ENCODE data around the gene SFT2D3. TPM values are rescaled to one million over a fixed set of nuclear protein-coding genes. Genes with fewer than 3 reads are reported as not detected.

Gene SFT2D3
- total RNA-seq, 1 experiment from 2014 or later: 3.1 TPM

DNA sequence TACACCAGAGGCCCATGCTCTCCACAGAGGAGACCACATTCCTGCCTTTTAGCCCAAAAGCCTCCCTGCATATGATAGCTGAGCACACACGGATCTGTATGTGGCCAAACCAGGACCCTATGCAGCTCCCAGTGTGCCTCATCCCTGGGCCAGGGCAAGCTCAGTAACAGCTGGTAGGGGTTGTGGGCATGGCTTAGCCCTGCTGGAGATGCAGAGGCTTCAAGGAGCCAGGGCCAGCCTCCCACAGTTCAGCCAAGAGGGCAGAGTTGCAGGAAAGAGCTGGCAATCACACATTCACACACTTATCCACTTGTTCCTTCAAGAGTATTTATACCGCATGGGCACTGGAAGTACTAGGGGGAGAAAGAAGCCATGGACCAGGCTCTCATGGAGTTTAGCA is 24.4 kb upstream of the SFT2D3 start:
- ChIA-PET POLR2A (no interaction called here), CTCF (interaction anchor here (0.6 to 0.9 kb wide), 2 partner anchors 19 to 480 kb away, joined by 3 read pairs; no protein-coding TSS in a partner anchor), RAD21 (ENCODE audit: low non-redundant PET in 1 of 2, low total read pairs in 2 of 2, uncharacterized antibody in 2 of 2, unreplicated experiment in 2 of 2) (no interaction called here)
- BruUV-seq (replicated peaks): no TSS peak
- no peak overlapping the region for H3K4me3 ChIP-seq (replicated peaks in 1 of 2; ENCODE audit: low read depth in 1 of 2, low read length in 2 of 2)
- no peak overlapping the region for H3K4me2 ChIP-seq (ENCODE audit: low read length)
- H3K27ac ChIP-seq (ENCODE audit: low read depth, low read length): no peak overlapping the region
- ATAC-seq (no peak), DNase-seq (ENCODE audit: low read depth, low spot score) (no peak)
- peaks cover 0 to 15% of the 10 kb centered on the region in 2 experiments; a peak in 2 of 4 replicates for H3K4me1 ChIP-seq (ENCODE audit: control insufficient read depth in 1 of 2, insufficient read depth in 2 of 2, low read length in 2 of 2)
- H3K79me2 ChIP-seq (ENCODE audit: insufficient read depth, low read length): no peaks in the 10 kb centered on the region
- no peaks in the 10 kb centered on the region for H3K9me2 ChIP-seq (ENCODE audit: insufficient read depth)
- H2AFZ ChIP-seq (ENCODE audit: low read depth, low read length, poor library complexity, severe bottlenecking): no peak overlapping the region
- TF ChIP-seq RAD21 (IDR thresholded peaks at IDR 0.05; ENCODE audit: low read depth) (no peak), YY1 (IDR thresholded peaks at IDR 0.05; ENCODE audit: extremely low read depth, insufficient replicate concordance, low read depth, low read length) (no peak), JUND (IDR thresholded peaks at IDR 0.05) (no peak), EGR1 (IDR thresholded peaks at IDR 0.05; ENCODE audit: low read depth) (no peak), CEBPB (IDR thresholded peaks at IDR 0.05; ENCODE audit: low read depth) (no peak), SIN3A (IDR thresholded peaks at IDR 0.05; ENCODE audit: low read depth) (no peak), POLR2A (IDR thresholded peaks at IDR 0.05; ENCODE audit: borderline replicate concordance, extremely low read depth, insufficient read depth, insufficient read length) (no peak), ZNF274 (IDR thresholded peaks at IDR 0.05; ENCODE audit: low read depth, low read length) (no peak), FOSL1 (IDR thresholded peaks at IDR 0.05; ENCODE audit: low read depth) (no peak), EZH2 (IDR thresholded peaks at IDR 0.05) (no peak), SRF (IDR thresholded peaks at IDR 0.05; ENCODE audit: low read depth) (no peak), TCF7L2 (IDR thresholded peaks at IDR 0.05; ENCODE audit: borderline replicate concordance, extremely low read depth, insufficient read depth, insufficient read length) (no peak), ELF1 (IDR thresholded peaks at IDR 0.05; ENCODE audit: borderline replicate concordance, low read depth) (no peak)
- TF ChIP-seq, protein P1, sequence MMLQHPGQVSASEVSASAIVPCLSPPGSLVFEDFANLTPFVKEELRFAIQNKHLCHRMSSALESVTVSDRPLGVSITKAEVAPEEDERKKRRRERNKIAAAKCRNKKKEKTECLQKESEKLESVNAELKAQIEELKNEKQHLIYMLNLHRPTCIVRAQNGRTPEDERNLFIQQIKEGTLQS (IDR thresholded peaks at IDR 0.05): no peak
- TF ChIP-seq, protein P2, sequence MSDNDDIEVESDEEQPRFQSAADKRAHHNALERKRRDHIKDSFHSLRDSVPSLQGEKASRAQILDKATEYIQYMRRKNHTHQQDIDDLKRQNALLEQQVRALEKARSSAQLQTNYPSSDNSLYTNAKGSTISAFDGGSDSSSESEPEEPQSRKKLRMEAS (IDR thresholded peaks at IDR 0.05): no peak
- TF ChIP-seq, protein P3, sequence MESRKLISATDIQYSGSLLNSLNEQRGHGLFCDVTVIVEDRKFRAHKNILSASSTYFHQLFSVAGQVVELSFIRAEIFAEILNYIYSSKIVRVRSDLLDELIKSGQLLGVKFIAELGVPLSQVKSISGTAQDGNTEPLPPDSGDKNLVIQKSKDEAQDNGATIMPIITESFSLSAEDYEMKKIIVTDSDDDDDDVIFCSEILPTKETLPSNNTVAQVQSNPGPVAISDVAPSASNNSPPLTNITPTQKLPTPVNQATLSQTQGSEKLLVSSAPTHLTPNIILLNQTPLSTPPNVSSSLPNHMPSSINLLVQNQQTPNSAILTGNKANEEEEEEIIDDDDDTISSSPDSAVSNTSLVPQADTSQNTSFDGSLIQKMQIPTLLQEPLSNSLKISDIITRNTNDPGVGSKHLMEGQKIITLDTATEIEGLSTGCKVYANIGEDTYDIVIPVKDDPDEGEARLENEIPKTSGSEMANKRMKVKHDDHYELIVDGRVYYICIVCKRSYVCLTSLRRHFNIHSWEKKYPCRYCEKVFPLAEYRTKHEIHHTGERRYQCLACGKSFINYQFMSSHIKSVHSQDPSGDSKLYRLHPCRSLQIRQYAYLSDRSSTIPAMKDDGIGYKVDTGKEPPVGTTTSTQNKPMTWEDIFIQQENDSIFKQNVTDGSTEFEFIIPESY (IDR thresholded peaks at IDR 0.05; ENCODE audit: extremely low read depth, insufficient replicate concordance, low read length): no peak
- TF ChIP-seq, protein P4, sequence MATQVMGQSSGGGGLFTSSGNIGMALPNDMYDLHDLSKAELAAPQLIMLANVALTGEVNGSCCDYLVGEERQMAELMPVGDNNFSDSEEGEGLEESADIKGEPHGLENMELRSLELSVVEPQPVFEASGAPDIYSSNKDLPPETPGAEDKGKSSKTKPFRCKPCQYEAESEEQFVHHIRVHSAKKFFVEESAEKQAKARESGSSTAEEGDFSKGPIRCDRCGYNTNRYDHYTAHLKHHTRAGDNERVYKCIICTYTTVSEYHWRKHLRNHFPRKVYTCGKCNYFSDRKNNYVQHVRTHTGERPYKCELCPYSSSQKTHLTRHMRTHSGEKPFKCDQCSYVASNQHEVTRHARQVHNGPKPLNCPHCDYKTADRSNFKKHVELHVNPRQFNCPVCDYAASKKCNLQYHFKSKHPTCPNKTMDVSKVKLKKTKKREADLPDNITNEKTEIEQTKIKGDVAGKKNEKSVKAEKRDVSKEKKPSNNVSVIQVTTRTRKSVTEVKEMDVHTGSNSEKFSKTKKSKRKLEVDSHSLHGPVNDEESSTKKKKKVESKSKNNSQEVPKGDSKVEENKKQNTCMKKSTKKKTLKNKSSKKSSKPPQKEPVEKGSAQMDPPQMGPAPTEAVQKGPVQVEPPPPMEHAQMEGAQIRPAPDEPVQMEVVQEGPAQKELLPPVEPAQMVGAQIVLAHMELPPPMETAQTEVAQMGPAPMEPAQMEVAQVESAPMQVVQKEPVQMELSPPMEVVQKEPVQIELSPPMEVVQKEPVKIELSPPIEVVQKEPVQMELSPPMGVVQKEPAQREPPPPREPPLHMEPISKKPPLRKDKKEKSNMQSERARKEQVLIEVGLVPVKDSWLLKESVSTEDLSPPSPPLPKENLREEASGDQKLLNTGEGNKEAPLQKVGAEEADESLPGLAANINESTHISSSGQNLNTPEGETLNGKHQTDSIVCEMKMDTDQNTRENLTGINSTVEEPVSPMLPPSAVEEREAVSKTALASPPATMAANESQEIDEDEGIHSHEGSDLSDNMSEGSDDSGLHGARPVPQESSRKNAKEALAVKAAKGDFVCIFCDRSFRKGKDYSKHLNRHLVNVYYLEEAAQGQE (IDR thresholded peaks at IDR 0.05; ENCODE audit: low read depth): no peak
- TF ChIP-seq, protein P5, sequence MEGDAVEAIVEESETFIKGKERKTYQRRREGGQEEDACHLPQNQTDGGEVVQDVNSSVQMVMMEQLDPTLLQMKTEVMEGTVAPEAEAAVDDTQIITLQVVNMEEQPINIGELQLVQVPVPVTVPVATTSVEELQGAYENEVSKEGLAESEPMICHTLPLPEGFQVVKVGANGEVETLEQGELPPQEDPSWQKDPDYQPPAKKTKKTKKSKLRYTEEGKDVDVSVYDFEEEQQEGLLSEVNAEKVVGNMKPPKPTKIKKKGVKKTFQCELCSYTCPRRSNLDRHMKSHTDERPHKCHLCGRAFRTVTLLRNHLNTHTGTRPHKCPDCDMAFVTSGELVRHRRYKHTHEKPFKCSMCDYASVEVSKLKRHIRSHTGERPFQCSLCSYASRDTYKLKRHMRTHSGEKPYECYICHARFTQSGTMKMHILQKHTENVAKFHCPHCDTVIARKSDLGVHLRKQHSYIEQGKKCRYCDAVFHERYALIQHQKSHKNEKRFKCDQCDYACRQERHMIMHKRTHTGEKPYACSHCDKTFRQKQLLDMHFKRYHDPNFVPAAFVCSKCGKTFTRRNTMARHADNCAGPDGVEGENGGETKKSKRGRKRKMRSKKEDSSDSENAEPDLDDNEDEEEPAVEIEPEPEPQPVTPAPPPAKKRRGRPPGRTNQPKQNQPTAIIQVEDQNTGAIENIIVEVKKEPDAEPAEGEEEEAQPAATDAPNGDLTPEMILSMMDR (IDR thresholded peaks at IDR 0.05 in 2 of 3, conservative IDR thresholded peaks at IDR 0.05 in 1 of 3; ENCODE audit: borderline replicate concordance in 1 of 3, insufficient read depth in 1 of 3, low read depth in 2 of 3, low read length in 2 of 3): no peak
- no peaks in the 10 kb centered on the region for H4K20me1 ChIP-seq (ENCODE audit: insufficient read depth)
- intact Hi-C loops (cut with micrococcal nuclease): loop anchor here (10.0 kb wide), 1 partner anchor 482 kb away; no protein-coding TSS in a partner anchor
- H3K9ac ChIP-seq (ENCODE audit: low read length): no peak overlapping the region
- no peaks in the 10 kb centered on the region for H3K9me3 ChIP-seq (ENCODE audit: control insufficient read depth in 1 of 2, insufficient read depth in 1 of 2, low read depth in 1 of 2, low read length in 2 of 2)
- H3K27me3 ChIP-seq (ENCODE audit: insufficient read depth, low read length): peaks cover 7% of the 10 kb centered on the region; the same call in 1 of the 2 replicates
- no peaks in the 10 kb centered on the region for H3K36me3 ChIP-seq (ENCODE audit: control insufficient read depth in 1 of 2, insufficient read depth in 2 of 2, low read length in 2 of 2)

Measured in HCT116 (cell line).